ENCODE measurements around the gene DYRK1A. TPM values are rescaled to one million over a fixed set of nuclear protein-coding genes. Genes with fewer than 3 reads are reported as not detected.

DYRK1A gene
- total RNA-seq, 1 donor from 2014 or later, result 108 TPM

GRCh38 chr21:37529649-37530048, 163.1 kb downstream of the DYRK1A start:
- no peak overlapping the region for H3K4me3 ChIP-seq
- no peaks in the 10 kb centered on the region for H3K79me2 ChIP-seq (ENCODE audit: low read depth)
- no peak overlapping the region for H2AFZ ChIP-seq (replicated peaks)
- H3K4me1 ChIP-seq, result peaks cover 18% of the 10 kb centered on the region
- no peak overlapping the region for H3K4me3 Mint-ChIP-seq
- peaks cover 3% of the 10 kb centered on the region for H3K4me1 Mint-ChIP-seq
- H3K27ac Mint-ChIP-seq, result no peak overlapping the region
- no peak overlapping the region for H3K27ac ChIP-seq
- H3K27me3 ChIP-seq, result no peaks in the 10 kb centered on the region
- no peak overlapping the region for H3K9ac ChIP-seq
- no peaks in the 10 kb centered on the region for H3F3A ChIP-seq (ENCODE audit: low read depth)
- no peak for DNase-seq (ENCODE audit: low spot score)
- peaks cover 5% of the 10 kb centered on the region for H3K27me3 Mint-ChIP-seq (ENCODE audit: insufficient read depth, low read depth)
- H4K20me1 ChIP-seq (ENCODE audit: low read depth), result no peaks in the 10 kb centered on the region
- no peaks in the 10 kb centered on the region for H3K9me3 ChIP-seq (ENCODE audit: low read depth)
- H3K9me3 Mint-ChIP-seq, result no peaks in the 10 kb centered on the region
- H3K4me2 ChIP-seq, result no peak overlapping the region
- H3K36me3 ChIP-seq, result no peaks in the 10 kb centered on the region
- H3K36me3 Mint-ChIP-seq, result no peaks in the 10 kb centered on the region
- TF ChIP-seq EZH2 (IDR thresholded peaks at IDR 0.05) (no peak), CTCF (IDR thresholded peaks at IDR 0.05) (no peak), EZH2phosphoT487 (IDR thresholded peaks at IDR 0.05) (no peak)

GRCh38 chr21:37530901-37531351, 164.4 kb downstream of the DYRK1A start:
- Histone ChIP-seq H3K4me3 (no peak overlapping the region), H2AFZ (replicated peaks) (peak overlapping the region; percentile 3), H3F3A (ENCODE audit: low read depth) (no peaks in the 10 kb centered on the region), H3K79me2 (ENCODE audit: low read depth) (no peaks in the 10 kb centered on the region), H3K9me3 (ENCODE audit: low read depth) (no peaks in the 10 kb centered on the region), H3K4me1 (peaks cover 18% of the 10 kb centered on the region), H4K20me1 (ENCODE audit: low read depth) (no peaks in the 10 kb centered on the region), H3K27me3 (no peaks in the 10 kb centered on the region), H3K36me3 (no peaks in the 10 kb centered on the region), H3K4me2 (no peak overlapping the region), H3K27ac (no peak overlapping the region), H3K9ac (no peak overlapping the region)
- Mint-ChIP-seq H3K36me3 (no peaks in the 10 kb centered on the region), H3K9me3 (peaks cover 5% of the 10 kb centered on the region), H3K27ac (no peak overlapping the region), H3K27me3 (ENCODE audit: insufficient read depth, low read depth) (peaks cover 5% of the 10 kb centered on the region), H3K4me3 (no peak overlapping the region), H3K4me1 (peaks cover 3% of the 10 kb centered on the region)
- peak; percentile 13 for DNase-seq (ENCODE audit: low spot score)
- TF ChIP-seq EZH2phosphoT487 (IDR thresholded peaks at IDR 0.05) (no peak), EZH2 (IDR thresholded peaks at IDR 0.05) (no peak), CTCF (IDR thresholded peaks at IDR 0.05) (no peak)

GRCh38 chr21:37531431-37531932, 164.9 kb downstream of the DYRK1A start:
- H2AFZ ChIP-seq (replicated peaks), result peak overlapping the region; percentile 3
- H3K4me2 ChIP-seq, result no peak overlapping the region
- H3K36me3 ChIP-seq, result no peaks in the 10 kb centered on the region
- no peaks in the 10 kb centered on the region for H3K9me3 ChIP-seq (ENCODE audit: low read depth)
- H3K27ac ChIP-seq, result no peak overlapping the region
- no peak for TF ChIP-seq CTCF (IDR thresholded peaks at IDR 0.05)
- no peak for TF ChIP-seq EZH2 (IDR thresholded peaks at IDR 0.05)
- no peak for TF ChIP-seq EZH2phosphoT487 (IDR thresholded peaks at IDR 0.05)
- Mint-ChIP-seq H3K27me3 (ENCODE audit: insufficient read depth, low read depth) (peaks cover 5% of the 10 kb centered on the region), H3K27ac (no peak overlapping the region), H3K9me3 (peaks cover 11% of the 10 kb centered on the region), H3K36me3 (peaks cover under 1% of the 10 kb centered on the region), H3K4me1 (peaks cover 3% of the 10 kb centered on the region), H3K4me3 (no peak overlapping the region)
- peaks cover 18% of the 10 kb centered on the region for H3K4me1 ChIP-seq
- no peaks in the 10 kb centered on the region for H3K27me3 ChIP-seq
- no peak overlapping the region for H3K4me3 ChIP-seq
- no peaks in the 10 kb centered on the region for H3F3A ChIP-seq (ENCODE audit: low read depth)
- H4K20me1 ChIP-seq (ENCODE audit: low read depth), result no peaks in the 10 kb centered on the region
- peak; percentile 9 for DNase-seq (ENCODE audit: low spot score)
- no peaks in the 10 kb centered on the region for H3K79me2 ChIP-seq (ENCODE audit: low read depth)
- no peak overlapping the region for H3K9ac ChIP-seq

Data from neural progenitor cell (in vitro differentiated cells).